ENCODE data around the gene ARL16. TPM values are rescaled to one million over a fixed set of nuclear protein-coding genes. Genes with fewer than 3 reads are reported as not detected.

Gene ARL16
- total and polyA plus RNA-seq, 5 donors, result 13.2 to 24.4 (median 18.2) TPM

DNA sequence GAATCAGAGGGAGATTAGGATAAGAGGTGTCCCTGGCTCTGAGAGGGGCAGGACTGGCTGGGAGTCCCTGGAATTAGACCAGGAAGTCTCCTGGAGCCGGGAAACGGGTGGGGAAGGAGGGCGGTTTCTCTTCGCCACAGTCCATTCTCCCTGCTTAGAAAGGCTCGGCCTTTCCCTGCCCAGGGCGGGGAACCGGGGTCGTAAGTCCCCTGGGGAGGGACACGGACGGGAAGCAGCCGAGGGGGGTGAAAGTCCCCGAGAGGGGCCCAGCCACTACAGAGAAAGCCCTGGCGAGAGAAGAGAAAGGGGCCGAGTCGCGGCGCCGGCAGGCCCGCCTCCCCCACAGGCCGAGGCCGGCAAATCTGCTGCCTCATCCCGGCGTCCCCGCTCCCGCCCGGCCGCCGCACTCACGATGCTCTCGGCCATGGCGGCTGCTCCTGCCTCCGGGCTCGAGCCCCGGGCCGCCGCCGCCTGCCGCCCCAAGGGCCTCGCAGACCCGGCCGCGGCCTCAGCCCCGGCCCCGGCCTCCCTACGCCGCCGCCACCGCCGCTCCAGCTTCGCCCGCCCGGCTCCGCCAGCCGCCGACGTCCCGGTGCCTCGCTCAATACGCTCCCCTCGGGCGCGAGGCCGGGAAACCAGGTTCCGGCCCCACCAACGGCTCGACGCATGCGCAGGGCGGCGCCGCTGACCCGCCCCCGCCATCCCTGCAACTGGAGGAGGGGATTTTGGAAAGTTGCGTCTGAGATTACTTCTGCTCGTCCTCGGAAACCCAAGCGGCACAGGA is 46.9 kb downstream of the ARL16 start, which contains the start of the genes NPLOC4 and TSPAN10:
NPLOC4 (minus strand) TSS at position 608 of the 784 bp plus-strand sequence; CDS start at position 426, 182 bp downstream.
TSPAN10 (plus strand) TSS at position 692 of the 784 bp plus-strand sequence. CDS start 5,217 bp downstream, outside the sequence.
- no peaks in the 10 kb centered on the region for H3K9me3 ChIP-seq (ENCODE audit: control insufficient read depth, low read length)
- H3K4me3 ChIP-seq (ENCODE audit: low read length), result peak within 1 kb of the TSS; percentile 88
- DNase-seq (peak; percentile 85 to 95 (median 94)), ATAC-seq (peak; percentile 81 to 91)
- no peaks in the 10 kb centered on the region for H3K27me3 ChIP-seq (ENCODE audit: control insufficient read depth, insufficient read depth)
- under 1% methylated on average over 77 of the region's 77 CpGs for WGBS
- peaks cover 4% of the 10 kb centered on the region for H3K4me1 ChIP-seq (ENCODE audit: control insufficient read depth, insufficient read depth, low read length)
- peak within 1 kb of the TSS; percentile 88 for H3K27ac ChIP-seq (ENCODE audit: low read length)
- intact Hi-C loops (cut with DNase I), result no loop called here

DNA sequence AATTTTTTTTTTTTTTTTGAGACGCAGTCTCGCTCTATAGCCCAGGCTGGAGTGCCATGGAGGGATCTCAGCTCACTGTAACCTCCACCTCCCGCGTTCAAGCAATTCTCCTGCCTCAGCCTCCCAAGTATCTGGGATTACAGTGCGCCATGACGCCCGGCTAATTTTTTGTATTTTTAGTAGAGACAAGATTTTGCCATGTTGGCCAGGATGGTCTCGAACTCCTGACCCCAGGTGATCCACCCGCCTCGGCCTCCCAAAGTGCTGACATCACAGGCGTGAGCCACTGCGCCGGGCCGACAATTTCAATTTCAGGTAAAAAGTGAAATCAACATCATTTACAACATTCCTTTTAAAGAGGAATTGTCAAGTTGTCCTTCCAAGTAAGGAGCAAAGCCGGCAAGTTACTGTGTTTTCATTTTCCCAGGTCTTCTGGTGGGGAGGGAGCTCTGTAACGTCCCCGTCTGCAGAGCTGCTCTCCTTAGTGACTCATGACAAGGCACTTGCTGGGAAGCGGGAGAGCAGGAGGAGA is 47.6 kb downstream of the ARL16 start:
- Histone ChIP-seq H3K4me1 (ENCODE audit: control insufficient read depth, insufficient read depth, low read length) (peaks cover 4% of the 10 kb centered on the region), H3K27me3 (ENCODE audit: control insufficient read depth, insufficient read depth) (no peaks in the 10 kb centered on the region), H3K27ac (ENCODE audit: low read length) (peak overlapping the region; percentile 88), H3K4me3 (ENCODE audit: low read length) (peak overlapping the region; percentile 88), H3K9me3 (ENCODE audit: control insufficient read depth, low read length) (no peaks in the 10 kb centered on the region)
- DNase-seq (peak in 1 of 3 donors; percentile 18), ATAC-seq (no peak)
- WGBS, result 34% methylated on average over 18 of the region's 18 CpGs
- intact Hi-C loops (cut with DNase I), result no loop called here

DNA sequence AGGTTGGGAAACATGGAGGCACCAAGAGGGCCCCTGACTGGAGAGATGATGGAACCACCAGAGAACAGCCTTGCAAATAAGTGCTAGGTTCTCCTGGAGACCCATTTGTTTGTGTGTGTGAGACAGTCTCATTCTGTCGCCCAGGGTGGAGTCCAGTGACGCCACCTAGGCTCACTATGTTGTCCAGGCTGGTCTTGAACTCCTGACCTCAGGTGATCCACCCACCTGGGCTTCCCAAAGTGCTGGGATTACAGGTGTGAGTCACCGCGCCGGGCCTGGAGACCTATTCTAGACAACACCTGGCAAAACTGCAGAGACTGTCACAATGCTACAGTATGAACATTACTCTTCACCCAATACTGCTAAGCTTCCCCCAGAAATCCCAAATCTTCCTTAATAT is 48.2 kb downstream of the ARL16 start:
- H3K4me1 ChIP-seq (ENCODE audit: control insufficient read depth, insufficient read depth, low read length), result peaks cover 4% of the 10 kb centered on the region
- H3K4me3 ChIP-seq (ENCODE audit: low read length), result peak overlapping the region; percentile 88
- no peak for ATAC-seq
- H3K27me3 ChIP-seq (ENCODE audit: control insufficient read depth, insufficient read depth), result no peaks in the 10 kb centered on the region
- no peaks in the 10 kb centered on the region for H3K9me3 ChIP-seq (ENCODE audit: control insufficient read depth, low read length)
- H3K27ac ChIP-seq (ENCODE audit: low read length), result no peak overlapping the region
- 93% methylated on average over 5 of the region's 5 CpGs for WGBS
- intact Hi-C loops (cut with DNase I), result no loop called here
- DNase-seq, result no peak

DNA sequence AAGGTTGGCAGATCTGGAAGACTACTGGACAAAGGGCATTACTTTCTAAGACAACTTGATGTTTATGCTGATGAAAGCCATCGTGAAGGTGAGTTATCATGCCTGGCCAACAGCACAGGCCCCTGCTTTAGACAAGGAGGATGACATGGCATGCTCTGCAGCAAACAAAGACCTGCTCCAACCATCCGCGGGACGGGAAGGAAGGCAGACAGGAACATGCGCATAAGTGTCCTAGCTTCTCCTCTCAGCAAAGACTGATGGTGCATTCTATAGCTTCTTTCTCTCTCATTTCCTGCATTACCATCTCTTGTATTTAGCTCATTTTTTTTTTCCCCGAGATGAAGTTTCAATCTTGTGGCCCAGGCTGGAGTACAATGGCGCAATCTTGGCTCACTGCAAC is 52.1 kb downstream of the ARL16 start:
- Histone ChIP-seq H3K4me1 (ENCODE audit: control insufficient read depth, insufficient read depth, low read length) (peaks cover 4% of the 10 kb centered on the region), H3K27ac (ENCODE audit: low read length) (no peak overlapping the region), H3K9me3 (ENCODE audit: control insufficient read depth, low read length) (no peaks in the 10 kb centered on the region), H3K27me3 (ENCODE audit: control insufficient read depth, insufficient read depth) (no peaks in the 10 kb centered on the region), H3K4me3 (ENCODE audit: low read length) (no peak overlapping the region)
- WGBS, result 74% methylated on average over 7 of the region's 7 CpGs
- ATAC-seq, result no peak
- DNase-seq, result no peak
- intact Hi-C loops (cut with DNase I), result no loop called here

Small RNA genes lying within 50 kb of the gene (microRNA-seq; reads per million reads assigned to microRNA genes)
- 0 reads per million in 2 donors for gene MIR6786

Other genes with a start within 250 kb of the ARL16 start
- gene ACTG1, start 171.0 kb downstream of the ARL16 start, total RNA-seq, result 100 to 1,000 TPM; 347 to 772 (median 510) TPM
- 410 TPM for gene ACTG1, start 171.0 kb downstream of the ARL16 start, polyA plus RNA-seq
- gene FSCN2, start 155.4 kb downstream of the ARL16 start, total RNA-seq, result under 1 TPM; 0.45 to 0.63 (median 0.53) TPM
- gene FSCN2, start 155.4 kb downstream of the ARL16 start, polyA plus RNA-seq, result 0.48 TPM
- gene FAAP100, start 131.4 kb downstream of the ARL16 start, total RNA-seq, result 10 to 100 TPM; 12.0 to 15.3 (median 13.5) TPM
- gene FAAP100, start 131.4 kb downstream of the ARL16 start, polyA plus RNA-seq, result 13.0 TPM
- gene NPLOC4, start 46.7 kb downstream of the ARL16 start, total RNA-seq, result 100 to 1,000 TPM in 1 of 4 donors, 10 to 100 TPM in 3; 83.5 to 106 (median 89.5) TPM
- gene NPLOC4, start 46.7 kb downstream of the ARL16 start, polyA plus RNA-seq, result 36.8 TPM
- gene TSPAN10, start 46.6 kb downstream of the ARL16 start, total RNA-seq, result under 1 TPM in 2 of 4 donors, not detected in 2; 0.24 to 0.31 TPM
- 0.27 TPM for gene TSPAN10, start 46.6 kb downstream of the ARL16 start, polyA plus RNA-seq
- under 1 TPM in 1 of 4 donors, not detected in 3; 0.41 TPM for gene PDE6G, start 27.3 kb downstream of the ARL16 start, total RNA-seq
- not detected for gene PDE6G, start 27.3 kb downstream of the ARL16 start, polyA plus RNA-seq
- 10 to 100 TPM; 20.7 to 27.9 (median 24.6) TPM for gene OXLD1, start 17.2 kb downstream of the ARL16 start, total RNA-seq
- 41.0 TPM for gene OXLD1, start 17.2 kb downstream of the ARL16 start, polyA plus RNA-seq
- 1 to 10 TPM; 5.0 to 7.8 (median 6.7) TPM for gene CCDC137, start 17.1 kb downstream of the ARL16 start, total RNA-seq
- gene CCDC137, start 17.1 kb downstream of the ARL16 start, polyA plus RNA-seq, result 10.9 TPM
- 10 to 100 TPM; 42.1 to 50.3 (median 47.9) TPM for gene HGS, start 214 bp upstream of the ARL16 start, total RNA-seq
- 48.6 TPM for gene HGS, start 214 bp upstream of the ARL16 start, polyA plus RNA-seq
- 100 to 1,000 TPM in 3 of 4 donors, 10 to 100 TPM in 1; 83.3 to 142 (median 112) TPM for gene MRPL12, start 19.6 kb upstream of the ARL16 start, total RNA-seq
- 310 TPM for gene MRPL12, start 19.6 kb upstream of the ARL16 start, polyA plus RNA-seq
- 10 to 100 TPM in 1 of 4 donors, 1 to 10 TPM in 3; 5.9 to 11.4 (median 9.6) TPM for gene SLC25A10, start 28.5 kb upstream of the ARL16 start, total RNA-seq
- gene SLC25A10, start 28.5 kb upstream of the ARL16 start, polyA plus RNA-seq, result 18.6 TPM
- gene GCGR, start 120.4 kb upstream of the ARL16 start, total RNA-seq, result not detected
- not detected for gene GCGR, start 120.4 kb upstream of the ARL16 start, polyA plus RNA-seq
- 100 to 1,000 TPM in 2 of 4 donors, 10 to 100 TPM in 2; 88.1 to 120 (median 96.5) TPM for gene MCRIP1, start 149.5 kb upstream of the ARL16 start, total RNA-seq
- gene MCRIP1, start 149.5 kb upstream of the ARL16 start, polyA plus RNA-seq, result 146 TPM
- under 1 TPM in 1 of 4 donors, not detected in 3; 0.85 TPM for gene PPP1R27, start 151.3 kb upstream of the ARL16 start, total RNA-seq
- not detected for gene PPP1R27, start 151.3 kb upstream of the ARL16 start, polyA plus RNA-seq
- 100 to 1,000 TPM; 272 to 375 (median 350) TPM for gene P4HB, start 176.7 kb upstream of the ARL16 start, total RNA-seq
- 278 TPM for gene P4HB, start 176.7 kb upstream of the ARL16 start, polyA plus RNA-seq
- gene ARHGDIA, start 187.5 kb upstream of the ARL16 start, total RNA-seq, result 100 to 1,000 TPM; 113 to 217 (median 142) TPM
- gene ARHGDIA, start 187.5 kb upstream of the ARL16 start, polyA plus RNA-seq, result 101 TPM
- gene ALYREF, start 207.8 kb upstream of the ARL16 start, total RNA-seq, result 10 to 100 TPM; 32.5 to 46.2 (median 39.1) TPM
- 18.9 TPM for gene ALYREF, start 207.8 kb upstream of the ARL16 start, polyA plus RNA-seq
- 100 to 1,000 TPM; 135 to 167 (median 148) TPM for gene ANAPC11, start 207.9 kb upstream of the ARL16 start, total RNA-seq
- gene ANAPC11, start 207.9 kb upstream of the ARL16 start, polyA plus RNA-seq, result 338 TPM
- under 1 TPM; 0.14 to 0.53 (median 0.29) TPM for gene NPB, start 218.4 kb upstream of the ARL16 start, total RNA-seq
- 0.32 TPM for gene NPB, start 218.4 kb upstream of the ARL16 start, polyA plus RNA-seq
- gene PCYT2, start 227.6 kb upstream of the ARL16 start, total RNA-seq, result 10 to 100 TPM; 16.7 to 24.8 (median 18.6) TPM
- gene PCYT2, start 227.6 kb upstream of the ARL16 start, polyA plus RNA-seq, result 28.5 TPM
- 10 to 100 TPM in 1 of 4 donors, 1 to 10 TPM in 3; 7.6 to 10.1 (median 8.9) TPM for gene SIRT7, start 234.4 kb upstream of the ARL16 start, total RNA-seq
- 7.3 TPM for gene SIRT7, start 234.4 kb upstream of the ARL16 start, polyA plus RNA-seq
- 10 to 100 TPM; 16.6 to 28.9 (median 26.0) TPM for gene MAFG, start 243.9 kb upstream of the ARL16 start, total RNA-seq
- 18.4 TPM for gene MAFG, start 243.9 kb upstream of the ARL16 start, polyA plus RNA-seq